ENCODE data around the gene CDCP2. TPM values are rescaled to one million over a fixed set of nuclear protein-coding genes. Genes with fewer than 3 reads are reported as not detected.

The CDCP2 gene
- total and polyA plus RNA-seq, 2 experiments from 2014 or later = not detected

DNA sequence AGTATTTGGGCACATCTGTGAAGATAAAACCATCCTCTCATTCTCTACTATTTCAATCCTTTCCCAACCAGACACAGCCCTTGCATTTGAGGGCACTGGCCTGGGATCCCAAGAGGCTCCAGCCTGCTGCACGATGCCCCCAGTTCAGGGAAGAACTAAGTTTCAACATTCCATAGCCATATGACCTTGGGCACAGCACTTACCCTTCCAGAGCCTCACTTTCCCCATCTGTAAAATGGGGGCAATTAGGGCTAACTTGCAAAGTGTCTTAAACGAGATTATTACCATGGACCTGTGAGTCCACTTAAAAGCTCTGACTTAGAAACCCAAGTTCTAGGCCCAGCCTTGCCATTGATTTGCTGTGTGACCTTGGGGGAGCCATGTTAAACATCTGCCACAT, 22.9 kb downstream of the CDCP2 start:
- no peak overlapping the region for H3K27ac ChIP-seq (ENCODE audit: low read depth)
- Mint-ChIP-seq H3K27me3 (ENCODE audit: insufficient read depth, low read depth, poor library complexity) (peaks cover 10% of the 10 kb centered on the region), H3K36me3 (ENCODE audit: low read depth) (0 out of 3 replicates have a peak, but pooled peaks cover 4% of the 10 kb centered on the region), H3K4me1 (peaks cover 4% of the 10 kb centered on the region), H3K4me3 (no peak overlapping the region), H3K27ac (no peak overlapping the region), H3K9me3 (no peaks in the 10 kb centered on the region; the same call in 2 of the 3 replicates)
- H3K4me3 ChIP-seq = no peak overlapping the region
- ATAC-seq (no peak), DNase-seq (ENCODE audit: low spot score) (no peak)
- TF ChIP-seq STAT1 (IDR thresholded peaks at IDR 0.05; ENCODE audit: unreplicated experiment) = no peak
- TF ChIP-seq JUNB (IDR thresholded peaks at IDR 0.05; ENCODE audit: unreplicated experiment) = no peak
- TF ChIP-seq, protein P1, sequence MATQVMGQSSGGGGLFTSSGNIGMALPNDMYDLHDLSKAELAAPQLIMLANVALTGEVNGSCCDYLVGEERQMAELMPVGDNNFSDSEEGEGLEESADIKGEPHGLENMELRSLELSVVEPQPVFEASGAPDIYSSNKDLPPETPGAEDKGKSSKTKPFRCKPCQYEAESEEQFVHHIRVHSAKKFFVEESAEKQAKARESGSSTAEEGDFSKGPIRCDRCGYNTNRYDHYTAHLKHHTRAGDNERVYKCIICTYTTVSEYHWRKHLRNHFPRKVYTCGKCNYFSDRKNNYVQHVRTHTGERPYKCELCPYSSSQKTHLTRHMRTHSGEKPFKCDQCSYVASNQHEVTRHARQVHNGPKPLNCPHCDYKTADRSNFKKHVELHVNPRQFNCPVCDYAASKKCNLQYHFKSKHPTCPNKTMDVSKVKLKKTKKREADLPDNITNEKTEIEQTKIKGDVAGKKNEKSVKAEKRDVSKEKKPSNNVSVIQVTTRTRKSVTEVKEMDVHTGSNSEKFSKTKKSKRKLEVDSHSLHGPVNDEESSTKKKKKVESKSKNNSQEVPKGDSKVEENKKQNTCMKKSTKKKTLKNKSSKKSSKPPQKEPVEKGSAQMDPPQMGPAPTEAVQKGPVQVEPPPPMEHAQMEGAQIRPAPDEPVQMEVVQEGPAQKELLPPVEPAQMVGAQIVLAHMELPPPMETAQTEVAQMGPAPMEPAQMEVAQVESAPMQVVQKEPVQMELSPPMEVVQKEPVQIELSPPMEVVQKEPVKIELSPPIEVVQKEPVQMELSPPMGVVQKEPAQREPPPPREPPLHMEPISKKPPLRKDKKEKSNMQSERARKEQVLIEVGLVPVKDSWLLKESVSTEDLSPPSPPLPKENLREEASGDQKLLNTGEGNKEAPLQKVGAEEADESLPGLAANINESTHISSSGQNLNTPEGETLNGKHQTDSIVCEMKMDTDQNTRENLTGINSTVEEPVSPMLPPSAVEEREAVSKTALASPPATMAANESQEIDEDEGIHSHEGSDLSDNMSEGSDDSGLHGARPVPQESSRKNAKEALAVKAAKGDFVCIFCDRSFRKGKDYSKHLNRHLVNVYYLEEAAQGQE (IDR thresholded peaks at IDR 0.05; ENCODE audit: unreplicated experiment) = no peak
- TF ChIP-seq NANOG (IDR thresholded peaks at IDR 0.05; ENCODE audit: borderline replicate concordance) = no peak
- TF ChIP-seq, protein P2, sequence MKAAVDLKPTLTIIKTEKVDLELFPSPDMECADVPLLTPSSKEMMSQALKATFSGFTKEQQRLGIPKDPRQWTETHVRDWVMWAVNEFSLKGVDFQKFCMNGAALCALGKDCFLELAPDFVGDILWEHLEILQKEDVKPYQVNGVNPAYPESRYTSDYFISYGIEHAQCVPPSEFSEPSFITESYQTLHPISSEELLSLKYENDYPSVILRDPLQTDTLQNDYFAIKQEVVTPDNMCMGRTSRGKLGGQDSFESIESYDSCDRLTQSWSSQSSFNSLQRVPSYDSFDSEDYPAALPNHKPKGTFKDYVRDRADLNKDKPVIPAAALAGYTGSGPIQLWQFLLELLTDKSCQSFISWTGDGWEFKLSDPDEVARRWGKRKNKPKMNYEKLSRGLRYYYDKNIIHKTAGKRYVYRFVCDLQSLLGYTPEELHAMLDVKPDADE (IDR thresholded peaks at IDR 0.05) = no peak
- TF ChIP-seq, protein P3, sequence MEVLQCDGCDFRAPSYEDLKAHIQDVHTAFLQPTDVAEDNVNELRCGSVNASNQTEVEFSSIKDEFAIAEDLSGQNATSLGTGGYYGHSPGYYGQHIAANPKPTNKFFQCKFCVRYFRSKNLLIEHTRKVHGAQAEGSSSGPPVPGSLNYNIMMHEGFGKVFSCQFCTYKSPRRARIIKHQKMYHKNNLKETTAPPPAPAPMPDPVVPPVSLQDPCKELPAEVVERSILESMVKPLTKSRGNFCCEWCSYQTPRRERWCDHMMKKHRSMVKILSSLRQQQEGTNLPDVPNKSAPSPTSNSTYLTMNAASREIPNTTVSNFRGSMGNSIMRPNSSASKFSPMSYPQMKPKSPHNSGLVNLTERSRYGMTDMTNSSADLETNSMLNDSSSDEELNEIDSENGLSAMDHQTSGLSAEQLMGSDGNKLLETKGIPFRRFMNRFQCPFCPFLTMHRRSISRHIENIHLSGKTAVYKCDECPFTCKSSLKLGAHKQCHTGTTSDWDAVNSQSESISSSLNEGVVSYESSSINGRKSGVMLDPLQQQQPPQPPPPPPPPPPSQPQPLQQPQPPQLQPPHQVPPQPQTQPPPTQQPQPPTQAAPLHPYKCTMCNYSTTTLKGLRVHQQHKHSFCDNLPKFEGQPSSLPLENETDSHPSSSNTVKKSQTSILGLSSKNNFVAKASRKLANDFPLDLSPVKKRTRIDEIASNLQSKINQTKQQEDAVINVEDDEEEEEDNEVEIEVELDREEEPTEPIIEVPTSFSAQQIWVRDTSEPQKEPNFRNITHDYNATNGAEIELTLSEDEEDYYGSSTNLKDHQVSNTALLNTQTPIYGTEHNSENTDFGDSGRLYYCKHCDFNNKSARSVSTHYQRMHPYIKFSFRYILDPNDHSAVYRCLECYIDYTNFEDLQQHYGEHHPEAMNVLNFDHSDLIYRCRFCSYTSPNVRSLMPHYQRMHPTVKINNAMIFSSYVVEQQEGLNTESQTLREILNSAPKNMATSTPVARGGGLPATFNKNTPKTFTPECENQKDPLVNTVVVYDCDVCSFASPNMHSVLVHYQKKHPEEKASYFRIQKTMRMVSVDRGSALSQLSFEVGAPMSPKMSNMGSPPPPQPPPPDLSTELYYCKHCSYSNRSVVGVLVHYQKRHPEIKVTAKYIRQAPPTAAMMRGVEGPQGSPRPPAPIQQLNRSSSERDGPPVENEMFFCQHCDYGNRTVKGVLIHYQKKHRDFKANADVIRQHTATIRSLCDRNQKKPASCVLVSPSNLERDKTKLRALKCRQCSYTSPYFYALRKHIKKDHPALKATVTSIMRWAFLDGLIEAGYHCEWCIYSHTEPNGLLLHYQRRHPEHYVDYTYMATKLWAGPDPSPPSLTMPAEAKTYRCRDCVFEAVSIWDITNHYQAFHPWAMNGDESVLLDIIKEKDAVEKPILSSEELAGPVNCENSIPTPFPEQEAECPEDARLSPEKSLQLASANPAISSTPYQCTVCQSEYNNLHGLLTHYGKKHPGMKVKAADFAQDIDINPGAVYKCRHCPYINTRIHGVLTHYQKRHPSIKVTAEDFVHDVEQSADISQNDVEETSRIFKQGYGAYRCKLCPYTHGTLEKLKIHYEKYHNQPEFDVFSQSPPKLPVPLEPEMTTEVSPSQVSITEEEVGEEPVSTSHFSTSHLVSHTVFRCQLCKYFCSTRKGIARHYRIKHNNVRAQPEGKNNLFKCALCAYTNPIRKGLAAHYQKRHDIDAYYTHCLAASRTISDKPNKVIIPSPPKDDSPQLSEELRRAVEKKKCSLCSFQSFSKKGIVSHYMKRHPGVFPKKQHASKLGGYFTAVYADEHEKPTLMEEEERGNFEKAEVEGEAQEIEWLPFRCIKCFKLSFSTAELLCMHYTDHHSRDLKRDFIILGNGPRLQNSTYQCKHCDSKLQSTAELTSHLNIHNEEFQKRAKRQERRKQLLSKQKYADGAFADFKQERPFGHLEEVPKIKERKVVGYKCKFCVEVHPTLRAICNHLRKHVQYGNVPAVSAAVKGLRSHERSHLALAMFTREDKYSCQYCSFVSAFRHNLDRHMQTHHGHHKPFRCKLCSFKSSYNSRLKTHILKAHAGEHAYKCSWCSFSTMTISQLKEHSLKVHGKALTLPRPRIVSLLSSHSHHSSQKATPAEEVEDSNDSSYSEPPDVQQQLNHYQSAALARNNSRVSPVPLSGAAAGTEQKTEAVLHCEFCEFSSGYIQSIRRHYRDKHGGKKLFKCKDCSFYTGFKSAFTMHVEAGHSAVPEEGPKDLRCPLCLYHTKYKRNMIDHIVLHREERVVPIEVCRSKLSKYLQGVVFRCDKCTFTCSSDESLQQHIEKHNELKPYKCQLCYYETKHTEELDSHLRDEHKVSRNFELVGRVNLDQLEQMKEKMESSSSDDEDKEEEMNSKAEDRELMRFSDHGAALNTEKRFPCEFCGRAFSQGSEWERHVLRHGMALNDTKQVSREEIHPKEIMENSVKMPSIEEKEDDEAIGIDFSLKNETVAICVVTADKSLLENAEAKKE (CRISPR knock-in tag; IDR thresholded peaks at IDR 0.05) = no peak
- TF ChIP-seq CTCF (conservative IDR thresholded peaks at IDR 0.05; ENCODE audit: low read depth in 2 of 2) = no peak
- H3K79me2 ChIP-seq (replicated peaks; ENCODE audit: insufficient read depth) = no peaks in the 10 kb centered on the region
- H3F3A ChIP-seq (replicated peaks; ENCODE audit: low read depth) = no peaks in the 10 kb centered on the region
- no peaks in the 10 kb centered on the region for H3K27me3 ChIP-seq (ENCODE audit: insufficient read depth)
- H3K4me2 ChIP-seq = no peak overlapping the region
- H2AFZ ChIP-seq = no peak overlapping the region
- H3K36me3 ChIP-seq (ENCODE audit: insufficient read depth) = no peaks in the 10 kb centered on the region
- H3K4me1 ChIP-seq (ENCODE audit: insufficient read depth) = peaks cover 4% of the 10 kb centered on the region; the same call in 1 of the 2 replicates
- H4K20me1 ChIP-seq (replicated peaks; ENCODE audit: insufficient read depth) = no peaks in the 10 kb centered on the region
- no peaks in the 10 kb centered on the region for H3K9me2 ChIP-seq (ENCODE audit: insufficient read depth)

Data from GM23338 (cell line).